Vein endothelial cell (primary cell): Measurements from ENCODE around the gene SLC39A7. TPM values are rescaled to one million over a fixed set of nuclear protein-coding genes. Genes with fewer than 3 reads are reported as not detected.

Experiments
- small RNA-seq: library from RNA; depleted of rRNA; stranded (forward); fragments of <200 nt; gene quantifications from one replicate; pipeline ENCODE3, GENCODE V24; 2012
- total RNA-seq: library from RNA; depleted of rRNA; stranded (reverse); fragments of >200 nt; gene quantifications from 2 replicates; pipeline ENCODE4 v1.2.3, GENCODE V29; 2012

Gene SLC39A7
- 78.8 and 81.7 TPM in 2 replicates for total RNA-seq

GRCh38 chr6:33200219-33201146 is at the start of gene SLC39A7, which contains the start of gene RXRB:
Gene SLC39A7, plus strand, starts transcription at chr6:33200867. Its CDS starts 379 bp downstream, at chr6:33201246.
Gene RXRB, minus strand, starts transcription at chr6:33200665. Its CDS starts 189 bp downstream, at chr6:33200476.

GRCh38 chr6:33192105-33192646 is 8.5 kb upstream of the SLC39A7 start, which contains the start of gene COL11A2:
Gene COL11A2, minus strand, starts transcription at chr6:33192467. Its CDS starts 227 bp downstream, at chr6:33192240.

DNA sequence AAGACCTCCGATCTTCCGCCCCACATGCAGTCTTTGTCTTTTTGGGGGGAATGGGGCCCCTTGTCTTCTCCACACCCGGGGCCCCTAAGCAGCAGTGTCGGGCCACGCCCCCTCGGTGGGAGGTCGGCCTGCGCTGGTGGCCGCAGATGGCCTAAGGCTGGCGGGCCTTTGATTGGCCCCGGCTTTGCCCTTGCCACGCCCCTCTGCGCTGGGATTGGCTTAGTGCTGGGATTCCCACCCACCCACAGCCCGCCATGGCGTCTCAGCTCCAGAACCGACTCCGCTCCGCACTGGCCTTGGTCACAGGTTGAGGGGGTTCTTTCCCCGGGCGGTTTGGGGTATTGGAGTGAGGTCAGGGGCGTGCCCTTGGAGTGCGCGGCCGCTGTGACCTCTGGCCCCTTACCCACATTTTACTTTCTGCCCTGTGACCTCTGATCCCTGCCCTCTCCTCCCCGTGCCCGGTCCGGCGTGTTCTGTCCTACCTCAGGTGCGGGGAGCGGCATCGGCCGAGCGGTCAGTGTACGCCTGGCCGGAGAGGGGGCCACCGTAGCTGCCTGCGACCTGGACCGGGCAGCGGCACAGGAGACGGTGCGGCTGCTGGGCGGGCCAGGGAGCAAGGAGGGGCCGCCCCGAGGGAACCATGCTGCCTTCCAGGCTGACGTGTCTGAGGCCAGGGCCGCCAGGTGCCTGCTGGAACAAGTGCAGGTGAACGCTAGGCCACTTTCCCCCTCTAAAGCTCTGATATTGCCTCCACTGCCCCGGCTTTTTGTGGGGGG is 3.9 kb downstream of the SLC39A7 start, which contains the start of gene HSD17B8:
Gene HSD17B8 (plus strand): TSS at position 241 of the 776 bp plus-strand sequence. CDS start 14 bp downstream, at position 255.

GRCh38 chr6:33208091-33208967 is 7.7 kb downstream of the SLC39A7 start, which contains the start of gene RING1:
Gene RING1, plus strand, starts transcription at chr6:33208500. Its CDS starts 323 bp downstream, at chr6:33208823.

Small RNA genes lying within 50 kb of the gene (small RNA-seq; reads per million reads assigned to genes)
- gene MIR219A1: 0.58 reads per million, percentile 37 among the genes with 10 or more reads in this experiment
- not detected for gene RNY4P10

Other genes with a start within 250 kb of the SLC39A7 start
- 0.48 and 2.0 TPM in 2 replicates for gene HLA-DMA, start 247.8 kb upstream of the SLC39A7 start, total RNA-seq
- 128 and 139 TPM in 2 replicates for gene BRD2, start 232.3 kb upstream of the SLC39A7 start, total RNA-seq
- not detected in 2 replicates for gene HLA-DOA, start 191.3 kb upstream of the SLC39A7 start, total RNA-seq
- 0.33 TPM in 1 of 2 replicates, not detected in the other for gene HLA-DPA1, start 127.2 kb upstream of the SLC39A7 start, total RNA-seq
- 1.6 and 7.5 TPM in 2 replicates for gene HLA-DPB1, start 124.9 kb upstream of the SLC39A7 start, total RNA-seq
- gene COL11A2, start 8.4 kb upstream of the SLC39A7 start, total RNA-seq: 0.19 and 0.33 TPM in 2 replicates
- gene RXRB, start 202 bp upstream of the SLC39A7 start, total RNA-seq: 18.8 and 25.5 TPM in 2 replicates
- 2.8 and 4.9 TPM in 2 replicates for gene HSD17B8, start 3.8 kb downstream of the SLC39A7 start, total RNA-seq
- 18.3 and 27.1 TPM in 2 replicates for gene RING1, start 7.6 kb downstream of the SLC39A7 start, total RNA-seq
- 41.3 and 46.1 TPM in 2 replicates for gene VPS52, start 71.0 kb downstream of the SLC39A7 start, total RNA-seq
- gene RPS18, start 71.2 kb downstream of the SLC39A7 start, total RNA-seq: 2,652 and 3,161 TPM in 2 replicates
- gene B3GALT4, start 76.3 kb downstream of the SLC39A7 start, total RNA-seq: 2.6 and 5.9 TPM in 2 replicates
- gene WDR46, start 88.4 kb downstream of the SLC39A7 start, total RNA-seq: 78.6 and 99.3 TPM in 2 replicates
- 27.4 and 34.7 TPM in 2 replicates for gene PFDN6, start 88.7 kb downstream of the SLC39A7 start, total RNA-seq
- gene RGL2, start 98.1 kb downstream of the SLC39A7 start, total RNA-seq: 61.8 and 67.0 TPM in 2 replicates
- gene TAPBP, start 113.2 kb downstream of the SLC39A7 start, total RNA-seq: 126 and 163 TPM in 2 replicates
- 12.6 and 15.0 TPM in 2 replicates for gene ZBTB22, start 116.9 kb downstream of the SLC39A7 start, total RNA-seq
- gene DAXX, start 122.1 kb downstream of the SLC39A7 start, total RNA-seq: 41.5 and 56.4 TPM in 2 replicates
- 20.3 and 33.6 TPM in 2 replicates for gene KIFC1, start 191.0 kb downstream of the SLC39A7 start, total RNA-seq
- 15.5 and 16.0 TPM in 2 replicates for gene PHF1, start 210.1 kb downstream of the SLC39A7 start, total RNA-seq
- 61.8 and 63.0 TPM in 2 replicates for gene CUTA, start 217.2 kb downstream of the SLC39A7 start, total RNA-seq
- 3.6 and 5.3 TPM in 2 replicates for gene SYNGAP1, start 219.2 kb downstream of the SLC39A7 start, total RNA-seq